Fibroblast of skin of abdomen (primary cell): Measurements from ENCODE around the gene GTF2F2.
"Not testable (repeated sequence)": the region's sequence is repeated elsewhere in the genome, so short reads cannot be mapped to it uniquely, and the experiment has no call there.

Experiments
- DNase-seq: peaks from one replicate; pipeline ENCODE4 v3.0.0-alpha.2; 2013

GTF2F2 gene

DNA sequence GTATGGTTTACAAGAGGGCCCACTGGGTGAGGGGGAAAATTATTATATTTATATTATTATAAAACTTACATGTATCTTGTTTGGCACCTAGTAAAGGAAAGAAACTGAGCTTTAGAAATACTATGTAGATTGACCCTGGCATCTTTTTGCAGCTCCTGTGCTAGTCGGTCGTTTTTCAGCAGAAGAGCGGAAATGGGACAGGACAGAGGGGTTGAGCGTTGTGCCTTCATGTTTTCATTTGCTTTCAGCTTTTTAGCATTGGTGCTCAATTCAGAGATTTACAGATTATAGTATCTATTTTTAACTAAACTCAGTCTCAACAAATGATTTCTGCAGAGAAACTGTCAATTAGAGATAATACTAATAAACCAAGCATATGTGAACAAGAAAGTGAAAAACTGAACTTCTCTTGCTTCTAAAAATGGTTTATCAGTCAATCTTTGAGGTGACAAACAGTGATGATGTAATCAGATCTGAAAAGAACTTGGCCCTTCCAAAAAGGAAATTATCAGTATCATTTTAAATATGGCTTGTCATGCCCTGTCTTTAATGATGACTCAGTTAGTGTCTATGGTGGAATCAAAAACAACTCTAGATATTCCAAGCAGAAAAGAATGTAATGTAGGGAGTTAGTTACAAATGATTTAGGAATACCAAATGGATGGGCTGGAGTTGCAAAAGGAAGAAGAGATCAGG lies 137.5 kb downstream of the GTF2F2 start:
- peak; percentile 65 for DNase-seq

DNA sequence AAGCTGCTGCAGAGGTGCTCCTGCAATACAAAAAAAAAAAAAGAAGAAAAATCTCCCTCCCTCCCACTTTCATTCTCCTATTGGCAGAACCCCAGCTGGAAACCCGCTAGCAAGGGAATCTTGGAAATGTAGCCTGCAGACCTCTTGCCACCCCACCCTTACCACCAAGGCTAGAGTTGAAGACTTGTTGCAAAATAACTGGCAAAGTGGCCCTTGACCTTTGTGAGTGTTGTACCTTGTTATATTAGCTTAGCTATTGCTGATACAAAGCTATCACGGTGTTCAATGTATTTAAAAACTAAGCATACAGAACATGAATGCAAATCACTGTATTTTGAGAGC lies 138.0 kb downstream of the GTF2F2 start:
- DNase-seq: no peak

DNA sequence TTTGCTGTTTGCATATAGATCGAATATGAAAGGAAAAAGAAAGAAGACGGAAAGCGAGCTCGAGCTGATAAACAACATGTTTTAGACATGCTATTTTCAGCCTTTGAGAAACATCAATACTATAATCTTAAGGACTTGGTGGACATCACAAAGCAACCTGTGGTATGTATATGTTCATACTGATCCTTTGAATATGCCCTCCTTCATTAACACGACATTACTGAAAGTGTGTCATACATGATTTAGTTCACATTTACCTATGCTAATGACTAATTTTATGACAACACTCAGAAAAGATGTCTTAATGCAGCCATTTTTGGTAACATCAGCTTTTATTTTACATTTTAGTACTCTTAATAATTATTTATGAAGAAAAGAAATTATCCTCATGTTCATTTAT lies 146.9 kb downstream of the GTF2F2 start:
- DNase-seq: no peak

DNA sequence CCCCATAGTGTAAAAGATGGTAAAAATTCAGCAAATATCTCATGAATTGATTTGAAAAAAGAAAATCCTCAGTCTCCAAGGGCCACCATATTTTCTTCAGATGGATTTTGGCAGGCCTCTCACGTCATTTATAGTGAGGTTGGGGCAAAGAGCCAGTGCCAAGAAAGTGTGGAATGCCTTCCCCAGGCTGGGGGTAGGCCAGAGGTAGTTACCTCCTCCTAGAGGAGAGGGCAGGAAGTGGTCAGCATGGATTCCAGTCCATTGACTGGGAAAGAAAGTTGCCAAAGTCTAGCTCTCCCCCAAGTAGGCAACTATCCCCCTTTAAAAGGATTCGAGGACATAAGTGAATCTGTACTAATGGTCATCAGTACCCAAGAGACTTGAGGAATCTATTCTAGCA lies 148.9 kb downstream of the GTF2F2 start:
- peak; percentile 47 for DNase-seq

DNA sequence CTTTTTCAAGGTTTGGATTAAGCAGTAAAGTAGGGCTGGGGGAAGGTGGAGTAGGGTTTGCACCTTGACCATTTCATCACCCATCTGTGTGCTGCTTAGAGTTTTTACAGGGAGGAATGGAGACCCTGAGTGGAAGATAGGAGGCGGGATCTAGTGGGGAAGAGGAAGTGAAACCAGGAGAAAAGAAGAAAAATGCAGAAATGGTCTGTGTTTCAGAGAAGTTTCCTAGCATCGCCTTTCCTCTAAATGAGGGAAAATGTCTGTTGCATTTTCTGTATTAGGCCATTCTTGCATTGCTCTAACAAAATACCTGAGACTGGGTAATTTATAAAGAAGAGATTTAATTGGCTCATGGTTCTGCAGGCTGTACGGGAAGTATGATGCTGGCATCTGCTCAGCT lies 156.6 kb downstream of the GTF2F2 start:
- no peak for DNase-seq

DNA sequence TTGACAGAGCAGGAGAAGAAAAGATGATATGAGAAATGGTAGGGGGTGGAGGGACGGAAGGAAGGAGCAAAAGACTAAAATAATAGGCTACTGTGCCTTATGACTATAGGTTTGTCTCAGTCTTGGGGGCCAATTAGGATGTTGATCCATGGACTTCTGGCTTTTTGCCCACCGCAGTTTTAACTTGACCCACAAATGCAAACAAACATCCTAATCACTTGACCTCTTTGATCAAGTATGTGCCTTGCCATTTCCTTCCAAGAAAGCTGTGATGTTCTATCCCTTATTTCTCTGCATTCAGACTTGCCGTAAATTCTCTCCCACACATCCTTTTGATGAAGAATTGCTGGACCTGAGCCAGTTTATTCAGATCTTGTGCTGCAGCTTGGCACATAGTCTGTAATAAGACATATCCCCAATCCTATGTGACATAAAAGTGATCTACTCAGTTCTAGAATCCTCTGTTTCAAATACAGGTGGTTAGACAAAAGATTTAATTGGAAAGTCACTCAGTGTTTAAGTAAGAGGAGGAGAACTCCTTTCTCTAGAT lies 157.9 kb downstream of the GTF2F2 start:
- no peak for DNase-seq

DNA sequence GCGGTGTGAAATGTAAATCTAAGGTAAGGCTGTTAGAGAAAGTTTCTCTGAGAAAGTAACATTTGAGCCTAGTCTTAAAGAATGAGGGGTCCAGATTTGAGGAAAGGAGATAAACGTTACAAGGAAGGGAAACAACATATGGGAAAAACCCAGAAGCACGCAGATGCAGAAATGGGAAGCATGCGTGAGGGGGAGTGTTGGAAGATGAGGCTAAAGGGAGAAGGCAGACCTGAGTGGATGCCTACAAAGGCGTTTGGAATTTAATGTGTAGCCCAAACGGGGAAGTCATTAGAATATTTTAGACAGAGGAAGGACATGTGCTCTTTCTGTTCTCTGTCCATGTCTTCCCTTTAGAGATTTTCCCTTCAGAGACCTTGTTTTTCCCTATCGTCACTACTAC lies 159.7 kb downstream of the GTF2F2 start:
- DNase-seq: peak; percentile 24

DNA sequence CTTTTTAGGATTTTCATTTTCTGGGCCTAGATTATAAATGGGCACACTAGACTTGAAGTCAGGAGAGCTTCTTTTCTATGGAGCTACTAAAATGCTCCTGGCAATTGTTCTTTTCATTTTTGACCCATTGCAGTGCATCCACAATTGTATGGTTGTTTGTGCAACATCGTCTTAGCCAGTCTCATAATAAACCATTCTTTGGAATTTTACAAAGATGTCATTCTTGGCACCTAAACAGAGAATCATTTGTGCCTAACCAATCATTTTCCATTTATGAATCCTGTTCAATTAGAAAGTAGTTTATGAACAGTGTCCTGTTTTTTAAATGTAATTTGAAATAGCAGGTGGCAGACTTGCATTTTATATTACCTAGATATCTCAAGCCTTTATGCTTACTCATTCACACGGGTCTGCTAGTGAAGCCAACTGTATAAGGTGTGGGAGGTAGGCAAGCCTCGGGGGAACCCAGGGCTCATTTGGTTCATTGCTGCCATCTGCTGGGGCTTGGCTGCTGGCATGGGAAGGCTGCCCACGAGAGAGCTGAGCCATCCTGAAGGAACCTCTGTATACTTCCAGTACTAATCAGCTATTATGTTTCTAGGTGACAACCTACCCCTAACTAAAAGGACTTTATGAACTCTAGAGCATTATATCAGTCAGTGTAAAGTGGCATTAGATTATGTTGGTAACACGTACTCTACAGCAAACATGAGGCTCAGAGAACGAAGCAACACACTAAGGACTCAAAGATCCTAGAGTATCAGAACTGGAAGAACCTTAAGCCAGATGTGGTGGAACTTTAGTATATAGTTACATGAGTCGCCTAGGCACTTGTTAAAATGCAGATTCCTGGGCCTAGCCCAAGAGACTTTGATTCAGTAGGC lies 160.7 kb downstream of the GTF2F2 start:
- peak; percentile 73 for DNase-seq

DNA sequence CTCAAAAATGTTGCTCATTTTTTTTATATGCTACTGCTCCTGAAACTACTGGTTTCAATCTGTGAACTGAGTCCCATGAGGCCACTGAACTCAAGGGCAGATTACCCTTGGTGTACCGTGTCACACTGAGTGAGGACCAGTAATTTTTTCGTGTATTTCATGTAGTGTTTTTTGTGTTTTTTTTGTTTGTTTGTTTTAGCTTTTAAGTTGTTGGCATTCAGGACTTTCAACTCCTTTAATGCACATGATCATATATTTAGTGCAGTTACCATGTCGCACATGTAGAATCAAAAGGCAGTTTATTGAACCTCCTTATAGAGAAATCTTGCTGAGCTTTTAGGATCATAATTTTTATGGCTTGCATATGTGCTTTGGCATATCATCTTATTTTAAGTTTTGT lies 162.7 kb downstream of the GTF2F2 start:
- DNase-seq: no peak

DNA sequence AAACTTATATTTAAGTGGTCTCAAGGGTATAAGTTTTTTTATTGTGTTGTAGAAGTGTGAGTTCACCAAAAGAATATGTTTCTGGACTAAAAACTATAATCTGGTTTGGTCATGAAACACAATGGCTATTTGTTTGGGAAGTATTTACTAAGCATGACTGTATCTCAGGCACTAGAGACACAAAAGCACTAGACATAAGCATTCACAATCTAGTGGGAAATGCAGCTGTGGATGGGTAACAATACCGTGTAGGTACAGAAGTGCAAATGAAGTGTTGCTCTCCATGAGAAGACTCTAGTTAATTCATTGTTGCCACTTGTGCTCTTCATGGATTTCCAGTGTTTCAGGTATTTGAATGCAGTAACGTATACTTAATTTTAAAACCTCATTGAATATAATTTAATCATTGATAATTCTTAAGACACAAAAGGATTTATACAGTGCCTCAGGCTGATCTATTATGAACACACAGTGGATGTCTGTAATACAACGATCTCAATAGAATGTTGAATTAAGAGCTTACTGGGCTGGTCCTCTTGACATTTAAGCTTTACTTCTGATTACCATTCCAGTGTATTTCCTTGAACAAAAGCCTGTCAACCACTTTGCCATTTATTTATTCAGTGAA lies 169.7 kb downstream of the GTF2F2 start:
- no peak for DNase-seq

DNA sequence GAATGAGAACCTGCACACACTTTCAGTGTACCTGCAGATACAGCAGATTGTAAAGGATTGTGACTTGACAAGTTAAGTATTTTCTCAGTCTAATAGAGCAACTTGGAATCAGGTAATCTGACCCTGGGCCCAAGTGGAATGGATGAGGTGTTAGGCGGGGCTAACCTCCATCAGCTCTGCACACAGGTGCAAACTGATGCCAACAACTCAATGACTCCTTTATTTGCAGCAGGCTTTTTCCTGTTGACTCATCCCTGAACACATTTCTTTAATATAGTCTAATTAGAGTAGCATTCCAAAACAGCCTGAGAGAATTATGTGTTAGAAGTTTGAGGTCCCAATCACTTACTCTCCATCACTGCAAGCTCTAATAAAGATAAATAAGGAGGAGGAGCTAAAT lies 171.9 kb downstream of the GTF2F2 start:
- peak; percentile 22 for DNase-seq

DNA sequence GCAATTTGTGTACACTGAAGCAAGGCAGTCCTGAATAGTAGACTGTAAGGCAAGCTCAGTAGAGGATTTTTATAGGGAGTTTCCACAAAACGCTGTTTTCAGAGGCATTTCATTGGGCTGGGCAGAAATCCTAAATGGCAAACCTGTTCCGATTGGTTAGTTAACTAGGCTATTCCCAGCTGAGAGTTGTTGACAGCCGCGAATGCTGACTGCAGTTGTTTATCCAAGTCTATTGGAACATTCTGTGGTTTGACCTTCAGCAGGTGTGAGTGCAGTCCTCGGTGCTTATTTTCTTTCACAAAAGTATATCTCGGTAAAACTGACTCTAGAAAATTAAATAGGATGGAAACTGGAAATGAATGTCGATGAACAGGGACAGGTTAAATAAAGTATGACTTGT lies 175.2 kb downstream of the GTF2F2 start:
- no peak for DNase-seq

DNA sequence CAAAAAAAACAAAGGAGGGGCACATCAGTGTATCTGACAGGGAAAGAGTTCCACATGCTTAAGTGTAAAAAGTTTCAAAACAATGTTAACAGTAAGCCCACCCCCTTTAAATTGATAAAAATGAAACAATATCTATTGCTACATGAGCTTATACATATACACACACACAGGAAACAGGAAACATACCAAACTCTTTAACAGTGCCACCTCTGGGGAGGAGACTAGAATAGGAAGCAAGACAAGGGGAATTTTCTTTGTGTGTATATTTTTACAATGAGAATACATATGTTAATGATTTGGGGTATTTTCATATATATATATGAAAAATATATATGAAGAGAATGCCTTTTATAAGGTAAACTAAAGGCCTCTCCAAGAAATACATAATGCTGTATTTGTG lies 175.9 kb downstream of the GTF2F2 start:
- no peak for DNase-seq

DNA sequence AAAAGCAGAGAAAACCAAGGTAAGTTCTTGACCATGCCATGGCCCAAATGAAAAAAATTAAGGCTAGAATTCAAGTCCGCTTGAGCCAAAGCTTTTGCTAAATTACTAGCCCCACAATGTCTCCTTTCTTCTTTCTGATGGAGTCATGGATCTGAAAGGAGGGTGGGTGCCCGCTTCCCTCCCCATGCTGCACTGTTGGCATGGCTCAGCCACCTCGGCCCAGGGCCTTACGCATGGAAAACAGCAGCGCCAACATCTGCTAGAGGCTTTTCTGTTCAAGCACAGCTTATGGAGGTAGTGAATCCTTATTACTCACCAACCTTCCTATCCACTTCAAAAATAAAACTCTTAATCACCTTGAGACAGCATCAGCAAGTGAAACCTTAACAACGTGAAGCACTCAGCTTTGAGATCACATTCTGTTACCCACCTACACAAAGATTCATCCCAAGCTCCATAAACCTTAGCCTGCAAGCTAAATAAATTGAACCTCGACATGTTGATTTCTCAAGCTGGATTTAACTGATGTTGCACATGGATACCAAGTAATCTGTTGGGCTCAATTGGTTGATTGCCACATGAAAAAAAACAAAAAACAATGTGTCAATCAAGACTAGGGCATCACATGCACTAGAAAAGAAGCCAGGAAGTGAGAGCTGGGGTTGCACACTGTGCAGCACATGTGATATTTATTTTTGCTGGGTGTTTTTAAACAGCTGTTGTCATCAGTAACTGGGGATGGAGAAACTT lies 177.3 kb downstream of the GTF2F2 start:
- no peak for DNase-seq

DNA sequence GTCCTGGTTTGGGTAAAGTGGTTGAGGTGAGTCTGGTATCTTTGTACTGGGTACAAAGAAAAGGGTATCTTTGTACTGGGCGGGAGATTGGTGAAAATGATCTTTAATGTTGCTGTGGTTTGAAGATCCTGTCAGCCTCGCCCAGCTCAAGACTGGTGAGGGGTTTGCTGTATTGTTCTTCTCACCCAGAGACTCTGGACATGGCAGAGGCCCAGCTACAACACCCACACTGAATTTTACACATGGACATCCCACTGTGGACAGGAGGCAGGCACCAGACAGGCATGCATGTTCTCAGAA lies 177.8 kb downstream of the GTF2F2 start:
- no peak for DNase-seq

DNA sequence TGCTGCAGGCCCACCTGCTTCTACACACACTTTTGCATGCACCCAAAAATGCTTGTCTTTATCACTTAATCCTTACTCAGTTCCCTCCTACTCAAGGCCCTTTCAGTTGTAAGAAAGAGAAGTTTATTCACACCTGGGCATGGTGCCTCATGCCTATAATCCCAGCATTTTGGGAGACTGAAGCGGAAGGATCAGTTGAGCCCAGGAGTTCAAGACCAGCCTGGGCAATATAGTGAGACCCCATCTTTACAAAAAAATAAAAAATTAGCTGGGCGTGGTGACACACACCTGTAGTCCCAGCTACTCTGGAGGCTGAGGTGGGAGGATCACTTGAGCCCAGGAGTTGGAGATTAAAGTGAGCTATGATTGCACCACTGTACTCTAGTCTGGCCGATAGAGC lies 178.2 kb downstream of the GTF2F2 start:
- DNase-seq: not testable (repeated sequence)

DNA sequence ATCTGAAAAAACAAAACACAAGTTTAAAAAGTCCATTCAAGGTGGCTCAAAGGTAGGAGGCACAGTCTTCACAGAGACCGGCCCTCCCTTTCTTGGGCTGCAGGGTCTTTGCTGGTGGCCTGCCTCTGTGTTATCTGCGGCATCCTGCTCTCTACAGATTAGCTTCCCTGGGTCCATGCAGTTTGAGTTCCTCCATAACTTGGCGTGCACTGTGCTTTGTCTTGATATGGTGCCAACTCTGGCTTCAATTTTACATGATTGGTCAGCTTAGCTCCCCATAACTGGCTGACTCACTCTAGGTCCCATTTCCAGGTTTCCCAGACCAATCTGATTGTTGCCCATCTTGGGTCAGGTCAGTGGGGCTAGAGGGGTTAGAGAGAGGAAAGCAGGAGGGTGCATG lies 178.9 kb downstream of the GTF2F2 start:
- DNase-seq: peak; percentile 25

DNA sequence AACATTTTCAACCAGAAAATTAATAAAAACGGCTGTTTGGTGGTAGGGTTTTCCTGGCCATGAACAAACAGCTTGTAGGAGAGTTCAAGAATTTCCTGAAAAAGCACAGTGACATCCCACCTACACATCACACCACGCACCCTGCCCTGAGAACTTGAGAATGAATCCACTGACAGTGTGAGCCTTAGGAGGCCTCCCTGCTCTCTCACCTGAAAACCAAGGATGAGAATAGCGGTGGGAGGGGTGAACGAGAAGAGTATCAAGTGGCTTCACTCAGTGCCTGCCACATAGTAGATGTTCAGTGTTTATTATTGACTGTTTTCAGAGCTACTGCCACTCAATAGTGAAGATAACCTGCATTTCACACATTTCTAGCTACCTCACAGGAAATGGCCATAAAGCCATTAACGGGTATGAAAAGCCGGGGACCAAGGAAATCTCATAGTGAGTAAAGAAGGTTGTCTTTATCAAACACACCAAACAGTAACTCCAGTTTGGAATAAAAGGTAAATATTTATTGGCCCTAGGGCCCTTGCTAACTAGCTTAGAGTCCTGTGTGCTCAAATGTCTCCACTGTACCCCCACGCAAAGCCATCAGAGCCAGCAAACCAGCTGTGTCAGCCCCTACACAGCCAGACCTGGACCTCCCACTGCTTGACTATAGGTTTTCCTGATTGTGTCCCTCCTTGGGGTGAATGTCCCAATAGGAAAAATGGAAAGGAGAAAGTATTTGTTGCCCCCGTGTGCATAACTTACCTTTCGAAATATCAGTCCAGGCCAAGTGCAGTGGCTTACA lies 180.1 kb downstream of the GTF2F2 start:
- DNase-seq: no peak

DNA sequence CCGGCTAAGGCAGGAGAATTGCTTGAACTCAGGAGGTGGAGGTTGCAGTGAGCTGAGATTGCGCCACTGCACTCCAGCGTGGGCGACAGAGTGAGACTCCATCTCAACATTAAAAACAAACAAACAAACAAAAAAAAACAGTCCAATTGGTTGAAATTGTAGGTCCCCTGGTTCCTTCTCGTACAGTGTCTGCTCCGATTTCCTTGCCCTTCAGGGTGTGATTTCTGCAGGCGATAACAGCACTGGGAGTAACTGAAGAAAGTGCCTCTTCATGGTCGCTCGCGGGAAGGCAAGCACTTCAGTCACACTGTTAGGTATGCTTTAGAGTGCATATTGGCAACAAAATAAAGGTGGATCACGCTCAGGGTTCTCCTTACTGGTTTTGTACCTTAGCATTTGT lies 181.0 kb downstream of the GTF2F2 start:
- no peak for DNase-seq

DNA sequence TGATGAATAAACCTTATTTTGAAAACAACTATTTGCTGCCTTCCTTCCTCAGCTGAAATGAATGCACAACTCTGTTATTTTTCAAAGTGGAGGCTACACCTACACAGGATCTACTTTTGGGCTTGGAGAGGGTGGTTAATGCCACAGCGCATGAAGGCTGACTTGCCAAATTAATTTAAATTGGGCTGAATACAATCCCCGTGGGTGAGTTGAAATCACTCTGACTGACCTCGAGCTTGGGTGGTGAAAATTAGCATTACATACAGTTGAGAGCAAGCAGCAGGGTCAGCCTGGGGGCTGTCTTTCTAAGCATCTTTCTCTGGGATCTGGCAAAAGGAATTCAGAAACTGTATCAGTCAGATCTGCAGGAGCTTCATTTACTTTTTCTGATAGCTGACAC lies 182.2 kb downstream of the GTF2F2 start:
- no peak for DNase-seq

DNA sequence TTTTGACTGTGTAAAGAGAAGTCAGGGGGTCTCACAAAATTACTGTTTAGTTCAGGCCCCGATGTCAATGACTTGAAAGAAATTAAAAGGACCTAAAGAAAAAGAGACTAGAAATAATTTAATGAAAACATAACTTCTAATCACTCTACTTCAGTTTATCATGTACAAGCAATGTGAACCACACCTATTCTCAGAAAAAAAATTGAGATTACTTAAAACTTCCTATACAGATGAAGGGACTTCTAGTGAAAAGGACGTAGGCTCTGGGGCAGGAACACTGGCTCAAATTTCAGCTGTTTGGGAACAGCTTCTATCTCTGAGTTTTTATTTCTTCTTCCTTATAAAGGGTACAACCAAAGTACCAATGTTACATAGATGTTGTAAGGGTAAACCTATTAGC lies 182.7 kb downstream of the GTF2F2 start:
- DNase-seq: no peak

DNA sequence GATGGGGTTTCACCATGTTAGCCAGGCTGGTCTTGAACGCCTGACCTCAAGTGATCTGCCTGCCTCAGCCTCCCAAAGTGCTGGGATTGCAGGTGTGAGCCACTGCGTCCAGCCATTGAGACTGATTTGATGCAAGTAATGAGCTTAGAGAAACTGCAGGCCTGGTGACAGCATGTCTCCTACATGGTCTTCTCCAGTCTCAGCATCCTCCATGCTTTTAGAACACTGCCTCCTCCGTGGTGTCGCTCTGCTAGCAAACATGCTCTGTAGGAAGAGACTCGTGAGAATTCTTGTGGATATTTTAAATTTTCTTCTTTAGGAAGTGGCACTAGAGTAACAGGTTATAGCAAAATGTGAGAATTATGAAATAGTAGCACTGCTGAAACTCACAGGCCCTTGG lies 183.6 kb downstream of the GTF2F2 start:
- no peak for DNase-seq
